Stimulated activated naive CD8-positive, alpha-beta T cell treated with anti-CD3 and anti-CD28 coated beads, Interleukin-15, Interleukin-2, amounts not matched to agents 100 ng/mL and 50 ng/mL, for 24 hours (primary cell): ENCODE measurements around the gene USP47.
"Not testable (repeated sequence)": the region's sequence is repeated elsewhere in the genome, so short reads cannot be mapped to it uniquely, and the experiment has no call there.

Source experiments
- H3K27ac Mint-ChIP-seq: one replicate; pipeline ENCODE4 v1.8.0; 2021; ENCODE audit warnings: mild to moderate bottlenecking, mixed read lengths
- H3K27me3 Mint-ChIP-seq: one replicate; pipeline ENCODE4 v1.8.0; 2021; ENCODE audit warnings: mixed read lengths
- H3K36me3 Mint-ChIP-seq: one replicate; pipeline ENCODE4 v1.8.0; 2021; ENCODE audit warnings: low read depth, mixed read lengths
- H3K4me1 Mint-ChIP-seq: one replicate; pipeline ENCODE4 v1.8.0; 2021; ENCODE audit warnings: low read depth, mixed read lengths
- H3K4me3 Mint-ChIP-seq: one replicate; pipeline ENCODE4 v1.8.0; 2021; ENCODE audit warnings: mild to moderate bottlenecking, mixed read lengths
- H3K9me3 Mint-ChIP-seq: one replicate; pipeline ENCODE4 v1.8.0; 2021; ENCODE audit warnings: mixed read lengths

USP47 gene

GRCh38 chr11:11814614-11815452 lies 26.9 kb upstream of the USP47 start:
- H3K4me1 Mint-ChIP-seq, result no peaks in the 10 kb centered on the region
- H3K9me3 Mint-ChIP-seq, result no peaks in the 10 kb centered on the region
- no peaks in the 10 kb centered on the region for H3K36me3 Mint-ChIP-seq
- no peak overlapping the region for H3K27ac Mint-ChIP-seq
- H3K27me3 Mint-ChIP-seq, result peaks cover 3% of the 10 kb centered on the region
- no peak overlapping the region for H3K4me3 Mint-ChIP-seq

GRCh38 chr11:11816511-11817314 lies 25.1 kb upstream of the USP47 start:
- H3K9me3 Mint-ChIP-seq, result no peaks in the 10 kb centered on the region
- H3K27me3 Mint-ChIP-seq, result peaks cover 3% of the 10 kb centered on the region
- H3K4me3 Mint-ChIP-seq, result no peak overlapping the region
- H3K27ac Mint-ChIP-seq, result no peak overlapping the region
- no peaks in the 10 kb centered on the region for H3K4me1 Mint-ChIP-seq
- no peaks in the 10 kb centered on the region for H3K36me3 Mint-ChIP-seq

GRCh38 chr11:11817957-11818356 lies 23.8 kb upstream of the USP47 start:
- Mint-ChIP-seq H3K9me3 (no peaks in the 10 kb centered on the region), H3K36me3 (no peaks in the 10 kb centered on the region), H3K4me3 (no peak overlapping the region), H3K4me1 (no peaks in the 10 kb centered on the region), H3K27ac (no peak overlapping the region), H3K27me3 (peaks cover 3% of the 10 kb centered on the region)

GRCh38 chr11:11818529-11819121 lies 23.1 kb upstream of the USP47 start:
- no peaks in the 10 kb centered on the region for H3K36me3 Mint-ChIP-seq
- H3K4me3 Mint-ChIP-seq, result no peak overlapping the region
- no peaks in the 10 kb centered on the region for H3K4me1 Mint-ChIP-seq
- no peak overlapping the region for H3K27ac Mint-ChIP-seq
- peaks cover 3% of the 10 kb centered on the region for H3K27me3 Mint-ChIP-seq
- no peaks in the 10 kb centered on the region for H3K9me3 Mint-ChIP-seq

GRCh38 chr11:11821899-11822298 lies 19.9 kb upstream of the USP47 start:
- no peak overlapping the region for H3K4me3 Mint-ChIP-seq
- H3K36me3 Mint-ChIP-seq, result peaks cover 5% of the 10 kb centered on the region
- H3K4me1 Mint-ChIP-seq, result no peaks in the 10 kb centered on the region
- H3K27ac Mint-ChIP-seq, result no peak overlapping the region
- H3K9me3 Mint-ChIP-seq, result peaks cover 8% of the 10 kb centered on the region
- peaks cover 3% of the 10 kb centered on the region for H3K27me3 Mint-ChIP-seq

- Mint-ChIP-seq H3K27me3 (peaks cover 3% of the 10 kb centered on the region), H3K27ac (no peak overlapping the region), H3K9me3 (peaks cover 8% of the 10 kb centered on the region), H3K36me3 (peaks cover 5% of the 10 kb centered on the region), H3K4me1 (no peaks in the 10 kb centered on the region), H3K4me3 (no peak overlapping the region)
These were observed 18.8 kb upstream of the USP47 start for GRCh38 chr11:11822946-11823345.

GRCh38 chr11:11826260-11826659 lies 15.5 kb upstream of the USP47 start:
- no peak overlapping the region for H3K27ac Mint-ChIP-seq
- H3K9me3 Mint-ChIP-seq, result peaks cover 9% of the 10 kb centered on the region
- H3K4me3 Mint-ChIP-seq, result no peak overlapping the region
- no peaks in the 10 kb centered on the region for H3K27me3 Mint-ChIP-seq
- peaks cover 5% of the 10 kb centered on the region for H3K36me3 Mint-ChIP-seq
- no peaks in the 10 kb centered on the region for H3K4me1 Mint-ChIP-seq

- Mint-ChIP-seq H3K9me3 (peaks cover 13% of the 10 kb centered on the region), H3K27ac (no peak overlapping the region), H3K36me3 (peaks cover 5% of the 10 kb centered on the region), H3K27me3 (no peaks in the 10 kb centered on the region), H3K4me1 (no peaks in the 10 kb centered on the region), H3K4me3 (no peak overlapping the region)
These were observed 14.5 kb upstream of the USP47 start for GRCh38 chr11:11827272-11827671.

- H3K27ac Mint-ChIP-seq, result not testable (repeated sequence)
These were observed 10.4 kb upstream of the USP47 start for GRCh38 chr11:11831406-11831805.

GRCh38 chr11:11836676-11837231 lies 5.0 kb upstream of the USP47 start:
- H3K36me3 Mint-ChIP-seq, result no peaks in the 10 kb centered on the region

More at GRCh38 chr11:11831406-11831805, 10.4 kb upstream of the USP47 start:
- not testable (repeated sequence) for H3K4me1 Mint-ChIP-seq, H3K4me3 Mint-ChIP-seq, H3K9me3 Mint-ChIP-seq, H3K27me3 Mint-ChIP-seq, H3K36me3 Mint-ChIP-seq

GRCh38 chr11:11839718-11840117 lies 2.1 kb upstream of the USP47 start:
- Mint-ChIP-seq H3K9me3 (no peaks in the 10 kb centered on the region), H3K36me3 (no peaks in the 10 kb centered on the region), H3K4me3 (no peak overlapping the region), H3K27me3 (peaks cover 10% of the 10 kb centered on the region), H3K27ac (no peak overlapping the region), H3K4me1 (no peaks in the 10 kb centered on the region)

More at GRCh38 chr11:11836676-11837231, 5.0 kb upstream of the USP47 start:
- Mint-ChIP-seq H3K27ac (no peak overlapping the region), H3K9me3 (no peaks in the 10 kb centered on the region), H3K27me3 (peaks cover 10% of the 10 kb centered on the region), H3K4me3 (no peak overlapping the region), H3K4me1 (no peaks in the 10 kb centered on the region)

- no peaks in the 10 kb centered on the region for H3K4me1 Mint-ChIP-seq
- H3K27ac Mint-ChIP-seq, result no peak overlapping the region
- H3K4me3 Mint-ChIP-seq, result no peak overlapping the region
- no peaks in the 10 kb centered on the region for H3K36me3 Mint-ChIP-seq
- no peaks in the 10 kb centered on the region for H3K9me3 Mint-ChIP-seq
- peaks cover 10% of the 10 kb centered on the region for H3K27me3 Mint-ChIP-seq
These were observed 553 bp upstream of the USP47 start for GRCh38 chr11:11841116-11841722.

GRCh38 chr11:11842421-11843008 lies 743 bp downstream of the USP47 start:
- no peaks in the 10 kb centered on the region for H3K4me1 Mint-ChIP-seq
- H3K4me3 Mint-ChIP-seq, result no peak overlapping the region
- H3K9me3 Mint-ChIP-seq, result no peaks in the 10 kb centered on the region
- H3K36me3 Mint-ChIP-seq, result peaks cover 3% of the 10 kb centered on the region
- H3K27ac Mint-ChIP-seq, result no peak overlapping the region
- H3K27me3 Mint-ChIP-seq, result peaks cover 10% of the 10 kb centered on the region

- Mint-ChIP-seq H3K27ac (no peak overlapping the region), H3K27me3 (peaks cover 7% of the 10 kb centered on the region), H3K9me3 (no peaks in the 10 kb centered on the region), H3K4me1 (peaks cover under 1% of the 10 kb centered on the region), H3K4me3 (no peak overlapping the region), H3K36me3 (peaks cover 3% of the 10 kb centered on the region)
These were observed 1.4 kb downstream of the USP47 start for GRCh38 chr11:11843211-11843621.
